T-helper 2 cell treated with Interferon-gamma antibody and Interleukin-4, amounts not matched to agents 5 μg/mL and 100 μg/mL, for 36 hours (primary cell): ENCODE data around the gene KANK2.
"Not testable (repeated sequence)": the region's sequence is repeated elsewhere in the genome, so short reads cannot be mapped to it uniquely, and the experiment has no call there.

ENCODE experiments used
- DNase-seq: peaks from one replicate; pipeline ENCODE4 v3.0.0; 2021; ENCODE audit warnings: low spot score
- H3K27ac Mint-ChIP-seq: one replicate; pipeline ENCODE4 v1.8.0; 2021; ENCODE audit warnings: mild to moderate bottlenecking, mixed read lengths
- H3K27me3 Mint-ChIP-seq: one replicate; pipeline ENCODE4 v1.8.0; 2021; ENCODE audit warnings: low read depth, mixed read lengths
- H3K36me3 Mint-ChIP-seq: one replicate; pipeline ENCODE4 v1.8.0; 2021; ENCODE audit warnings: low read depth, mixed read lengths
- H3K4me1 Mint-ChIP-seq: one replicate; pipeline ENCODE4 v1.8.0; 2021; ENCODE audit warnings: low read depth, mixed read lengths
- H3K4me3 Mint-ChIP-seq: one replicate; pipeline ENCODE4 v1.8.0; 2022; ENCODE audit warnings: mild to moderate bottlenecking, moderate library complexity, mixed read lengths
- H3K9me3 Mint-ChIP-seq: one replicate; pipeline ENCODE4 v1.8.0; 2021; ENCODE audit warnings: mixed read lengths

KANK2 gene

DNA sequence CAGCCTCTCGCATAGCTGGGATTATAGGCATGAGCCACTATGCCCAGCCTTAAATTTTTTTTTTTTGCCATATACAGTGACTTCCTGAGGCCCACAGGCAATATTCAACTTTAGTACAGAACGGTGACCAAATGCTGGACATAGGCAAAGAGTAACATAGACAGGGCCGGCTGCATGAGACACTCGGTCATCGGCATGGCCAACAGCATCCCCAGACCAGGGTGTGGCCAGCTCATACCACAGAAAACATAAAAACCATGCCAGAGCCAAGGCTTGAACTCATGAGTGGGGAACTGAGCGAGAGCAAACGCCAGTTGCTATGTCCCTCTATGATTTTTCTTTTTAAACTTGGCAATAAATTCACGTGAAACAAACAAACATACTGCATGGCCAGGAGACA lies 17.0 kb downstream of the KANK2 start:
- H3K27me3 Mint-ChIP-seq, result peaks cover 2% of the 10 kb centered on the region
- no peak for DNase-seq
- H3K27ac Mint-ChIP-seq, result no peak overlapping the region
- no peaks in the 10 kb centered on the region for H3K36me3 Mint-ChIP-seq
- H3K9me3 Mint-ChIP-seq, result no peaks in the 10 kb centered on the region
- H3K4me3 Mint-ChIP-seq, result no peak overlapping the region
- H3K4me1 Mint-ChIP-seq, result no peaks in the 10 kb centered on the region

DNA sequence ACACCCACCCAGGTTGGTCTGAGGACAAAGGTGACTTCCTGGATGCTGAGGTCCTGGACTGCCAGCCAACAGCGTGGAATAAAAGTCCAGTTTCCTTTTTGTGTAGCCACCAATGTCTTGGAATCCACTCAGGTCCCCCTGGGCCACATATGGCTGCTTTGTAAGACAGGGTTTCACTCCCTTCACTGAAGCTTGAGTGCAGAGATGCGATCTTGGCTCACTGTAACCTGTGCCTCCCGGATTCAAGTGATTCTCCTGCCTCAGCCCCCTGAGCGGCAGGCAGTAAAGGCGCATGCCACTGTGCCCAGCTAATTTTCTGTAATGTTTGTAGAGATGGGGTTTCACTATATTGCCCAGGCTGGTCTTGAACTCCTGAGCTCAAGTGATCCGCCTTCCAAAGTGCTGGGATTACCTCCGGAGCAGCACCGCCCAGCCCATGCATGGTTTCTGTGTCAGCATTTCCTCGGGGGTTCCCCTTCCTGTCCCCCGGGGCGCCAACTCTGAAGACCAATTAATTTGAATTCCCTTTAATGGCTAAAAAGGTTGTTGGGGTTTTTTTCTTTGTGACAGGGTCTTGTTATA lies 17.5 kb downstream of the KANK2 start:
- H3K4me1 Mint-ChIP-seq, result no peaks in the 10 kb centered on the region
- H3K27ac Mint-ChIP-seq, result no peak overlapping the region
- H3K36me3 Mint-ChIP-seq, result no peaks in the 10 kb centered on the region
- no peaks in the 10 kb centered on the region for H3K9me3 Mint-ChIP-seq
- no peak for DNase-seq
- no peak overlapping the region for H3K4me3 Mint-ChIP-seq
- H3K27me3 Mint-ChIP-seq, result peaks cover 2% of the 10 kb centered on the region

DNA sequence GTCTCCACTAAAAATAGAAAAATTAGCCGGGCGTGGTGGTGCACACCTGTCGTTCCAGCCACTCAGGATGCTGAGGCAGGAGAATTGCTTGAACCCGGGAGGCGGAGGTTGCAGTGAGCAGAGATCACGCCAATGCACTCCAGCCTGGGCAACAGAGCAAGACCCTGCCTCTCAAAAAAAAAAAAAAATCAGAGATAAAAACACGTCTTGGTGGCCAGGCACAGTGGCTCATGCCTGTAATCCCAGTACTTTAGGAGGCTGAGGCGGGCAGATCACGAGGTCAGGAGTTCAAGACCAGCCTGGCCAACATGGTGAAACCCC lies 18.2 kb downstream of the KANK2 start:
- not testable (repeated sequence) for H3K27me3 Mint-ChIP-seq, H3K27ac Mint-ChIP-seq, DNase-seq, H3K36me3 Mint-ChIP-seq, H3K4me1 Mint-ChIP-seq, H3K4me3 Mint-ChIP-seq, H3K9me3 Mint-ChIP-seq

DNA sequence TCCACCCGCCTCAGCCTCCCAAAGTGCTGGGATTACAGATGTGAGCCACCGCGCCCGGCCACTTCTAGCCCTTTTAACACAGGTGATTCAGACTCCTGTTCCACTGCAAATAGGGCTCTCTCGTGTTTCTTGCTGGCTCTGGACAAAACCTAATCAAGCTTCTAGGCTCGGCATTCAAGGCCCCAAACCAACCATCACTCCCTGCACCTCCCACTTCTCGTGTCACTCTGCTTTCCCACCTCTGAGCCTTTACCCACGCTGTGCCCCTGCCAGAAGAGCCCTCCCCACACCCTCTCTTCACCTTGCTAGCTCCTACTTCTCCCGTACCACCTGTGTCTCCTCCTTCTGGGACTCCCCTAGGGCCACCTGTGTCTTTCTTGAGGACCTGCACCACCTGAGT lies 19.8 kb downstream of the KANK2 start:
- Mint-ChIP-seq H3K4me1 (no peaks in the 10 kb centered on the region), H3K27me3 (no peaks in the 10 kb centered on the region), H3K27ac (no peak overlapping the region), H3K9me3 (no peaks in the 10 kb centered on the region), H3K36me3 (no peaks in the 10 kb centered on the region), H3K4me3 (no peak overlapping the region)
- no peak for DNase-seq

GRCh38 chr19:11176466-11177193 lies 20.7 kb downstream of the KANK2 start:
- Mint-ChIP-seq H3K4me3 (no peak overlapping the region), H3K27me3 (no peaks in the 10 kb centered on the region)

GRCh38 chr19:11175920-11176319 lies 21.4 kb downstream of the KANK2 start:
- Mint-ChIP-seq H3K36me3 (no peaks in the 10 kb centered on the region), H3K27me3 (no peaks in the 10 kb centered on the region), H3K27ac (no peak overlapping the region), H3K4me3 (no peak overlapping the region), H3K4me1 (no peaks in the 10 kb centered on the region), H3K9me3 (no peaks in the 10 kb centered on the region)
- no peak for DNase-seq

More at GRCh38 chr19:11176466-11177193, 20.7 kb downstream of the KANK2 start:
- H3K9me3 Mint-ChIP-seq, result no peaks in the 10 kb centered on the region
- H3K36me3 Mint-ChIP-seq, result no peaks in the 10 kb centered on the region
- H3K4me1 Mint-ChIP-seq, result no peaks in the 10 kb centered on the region
- H3K27ac Mint-ChIP-seq, result no peak overlapping the region
- no peak for DNase-seq

- Mint-ChIP-seq H3K4me1 (no peaks in the 10 kb centered on the region), H3K27me3 (no peaks in the 10 kb centered on the region), H3K9me3 (no peaks in the 10 kb centered on the region), H3K27ac (no peak overlapping the region), H3K36me3 (no peaks in the 10 kb centered on the region), H3K4me3 (no peak overlapping the region)
- no peak for DNase-seq
Measured at GRCh38 chr19:11174336-11174735, 23.0 kb downstream of the KANK2 start.

DNA sequence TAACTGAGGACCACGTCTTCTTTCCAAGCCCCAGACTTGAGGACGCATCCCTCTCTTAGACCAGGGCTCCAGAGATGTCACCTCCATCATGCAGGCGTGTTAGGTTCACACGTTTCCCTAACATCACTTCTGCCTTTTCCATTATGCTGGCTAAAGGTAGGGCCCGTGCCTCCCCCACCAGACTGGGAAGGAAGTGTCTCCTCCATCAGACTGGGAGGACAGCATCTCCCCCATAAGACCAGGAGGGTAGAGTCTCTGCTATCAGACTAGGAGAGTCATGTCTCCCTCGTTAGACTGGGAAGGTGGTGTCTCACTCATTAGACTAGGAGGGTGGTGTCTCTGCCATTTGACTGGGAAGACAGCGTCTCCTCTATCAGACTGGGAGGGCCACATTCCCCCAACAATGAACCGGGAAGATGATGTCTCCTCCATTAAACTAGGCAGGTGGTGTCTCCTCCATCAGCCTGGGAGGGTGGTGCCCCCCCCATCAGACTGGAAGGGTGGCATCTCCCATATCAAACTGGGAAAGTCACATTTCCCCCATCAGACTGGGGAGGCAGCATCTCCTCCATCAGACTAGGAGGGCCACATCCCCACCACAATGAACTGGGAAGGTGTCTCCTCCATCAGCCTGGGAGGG lies 23.7 kb downstream of the KANK2 start:
- no peaks in the 10 kb centered on the region for H3K9me3 Mint-ChIP-seq
- H3K36me3 Mint-ChIP-seq, result no peaks in the 10 kb centered on the region
- DNase-seq, result no peak
- no peak overlapping the region for H3K27ac Mint-ChIP-seq
- H3K27me3 Mint-ChIP-seq, result no peaks in the 10 kb centered on the region
- H3K4me1 Mint-ChIP-seq, result no peaks in the 10 kb centered on the region
- no peak overlapping the region for H3K4me3 Mint-ChIP-seq

GRCh38 chr19:11172576-11172975 lies 24.8 kb downstream of the KANK2 start:
- no peaks in the 10 kb centered on the region for H3K27me3 Mint-ChIP-seq
- no peak for DNase-seq
- H3K9me3 Mint-ChIP-seq, result no peaks in the 10 kb centered on the region
- H3K27ac Mint-ChIP-seq, result no peak overlapping the region
- no peak overlapping the region for H3K4me3 Mint-ChIP-seq
- no peaks in the 10 kb centered on the region for H3K4me1 Mint-ChIP-seq
- no peaks in the 10 kb centered on the region for H3K36me3 Mint-ChIP-seq

DNA sequence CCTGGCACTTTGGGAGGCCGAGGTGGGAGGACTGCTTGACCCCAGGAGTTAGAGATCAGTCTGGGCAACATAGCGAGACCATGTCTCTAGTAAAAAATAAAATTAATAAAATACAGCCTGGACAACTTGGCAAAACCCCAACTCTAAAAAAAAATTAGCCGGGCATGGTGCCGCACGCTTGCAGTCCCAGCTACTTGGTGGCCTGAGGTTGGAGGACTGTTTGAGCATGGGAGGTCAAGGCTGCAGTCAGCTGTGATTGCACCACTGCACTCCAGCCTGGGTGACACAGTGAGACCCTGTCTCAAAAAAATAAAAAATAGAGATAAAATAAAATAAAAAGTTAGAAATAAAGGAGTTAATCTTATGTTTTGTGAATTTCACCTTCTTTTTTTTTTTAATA lies 26.2 kb downstream of the KANK2 start:
- H3K4me1 Mint-ChIP-seq, result no peaks in the 10 kb centered on the region
- no peaks in the 10 kb centered on the region for H3K27me3 Mint-ChIP-seq
- H3K4me3 Mint-ChIP-seq, result no peak overlapping the region
- DNase-seq, result no peak
- H3K27ac Mint-ChIP-seq, result no peak overlapping the region
- no peaks in the 10 kb centered on the region for H3K9me3 Mint-ChIP-seq
- H3K36me3 Mint-ChIP-seq, result no peaks in the 10 kb centered on the region

DNA sequence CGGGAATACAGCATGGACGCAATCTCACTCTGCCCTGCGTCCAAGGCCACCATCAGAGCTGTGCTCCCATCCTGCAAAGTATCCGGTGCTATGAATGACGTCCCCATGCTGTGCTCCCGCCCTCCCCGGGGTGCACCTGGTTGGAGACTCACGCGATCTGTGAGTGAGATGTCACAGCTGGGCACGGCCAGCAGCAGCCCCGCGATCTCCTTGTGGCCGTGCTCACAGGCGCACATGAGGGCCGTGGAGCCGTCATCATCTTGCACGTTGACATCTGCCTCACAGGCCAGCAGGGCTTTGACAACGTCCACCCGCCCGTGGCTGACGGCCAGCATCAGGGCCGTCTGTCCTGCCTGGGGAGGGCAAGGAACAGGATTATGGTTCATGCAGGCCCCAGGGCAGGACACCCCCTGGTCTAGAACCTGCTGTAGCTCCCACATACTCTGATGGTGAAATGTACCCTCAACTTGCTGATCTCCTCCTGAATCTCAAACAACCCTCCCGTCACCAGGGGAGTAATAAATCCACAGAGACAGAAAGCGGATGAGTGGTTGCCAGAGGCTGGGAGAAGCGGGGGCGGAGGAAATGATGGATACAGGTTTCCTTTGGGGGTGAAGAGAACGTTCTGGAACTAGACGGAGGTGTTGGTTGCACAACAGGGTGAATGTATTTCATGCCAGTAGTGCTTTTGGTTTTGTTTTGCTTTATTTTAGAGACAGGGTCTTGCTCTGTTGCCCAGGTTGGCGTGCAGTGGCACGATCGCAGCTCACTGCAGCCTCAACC lies 27.3 kb downstream of the KANK2 start:
- H3K27me3 Mint-ChIP-seq, result no peaks in the 10 kb centered on the region
- H3K36me3 Mint-ChIP-seq, result no peaks in the 10 kb centered on the region
- no peak overlapping the region for H3K4me3 Mint-ChIP-seq
- no peaks in the 10 kb centered on the region for H3K4me1 Mint-ChIP-seq
- H3K9me3 Mint-ChIP-seq, result no peaks in the 10 kb centered on the region
- DNase-seq, result no peak
- no peak overlapping the region for H3K27ac Mint-ChIP-seq

GRCh38 chr19:11168568-11168967 lies 28.8 kb downstream of the KANK2 start:
- no peaks in the 10 kb centered on the region for H3K4me1 Mint-ChIP-seq
- H3K36me3 Mint-ChIP-seq, result no peaks in the 10 kb centered on the region
- no peak for DNase-seq
- H3K4me3 Mint-ChIP-seq, result no peak overlapping the region
- no peak overlapping the region for H3K27ac Mint-ChIP-seq
- H3K27me3 Mint-ChIP-seq, result no peaks in the 10 kb centered on the region
- no peaks in the 10 kb centered on the region for H3K9me3 Mint-ChIP-seq

- Mint-ChIP-seq H3K4me3 (no peak overlapping the region), H3K9me3 (no peaks in the 10 kb centered on the region), H3K4me1 (no peaks in the 10 kb centered on the region), H3K27ac (no peak overlapping the region), H3K36me3 (no peaks in the 10 kb centered on the region), H3K27me3 (no peaks in the 10 kb centered on the region)
- no peak for DNase-seq
Measured at GRCh38 chr19:11166281-11167142, 30.8 kb downstream of the KANK2 start.
